Right lobe of liver (tissue), 4 donors: ENCODE measurements around the gene MAP1LC3B.

Source experiments
- CTCF ChIP-seq, 4 donors: fragments of 200-600 bp in 3 of 4; fragments of 450-650 bp in 1 of 4; IDR thresholded peaks; one replicate each; pipeline versions ENCODE4 v1.5.1 to v1.8.0; 2016 to 2022; ENCODE audit warnings: antibody characterized with exemption in 4 of 4, mild to moderate bottlenecking in 2 of 4
- POLR2A ChIP-seq: fragments of 450-650 bp; IDR thresholded peaks from one replicate; pipeline ENCODE4 v1.6.1; 2017; ENCODE audit warnings: antibody characterized with exemption, mild to moderate bottlenecking
- donor health status: DM: no; HTN: no; CAD: no.
- donor health status: DM: no; HTN: no; CAD: no.
- donor health status: DM: no; HTN: yes; CAD: no.

GRCh38 chr16:87420026-87421002 lies 28.2 kb downstream of the MAP1LC3B start:
- peak; percentile 12 to 34 (median 22) for TF ChIP-seq CTCF (IDR thresholded peaks at IDR 0.05)
- no peak for TF ChIP-seq POLR2A
